Endothelial cell of umbilical vein (primary cell): ENCODE results near the gene NUDT14. TPM values are rescaled to one million over a fixed set of nuclear protein-coding genes. Genes with fewer than 3 reads are reported as not detected.

Source experiments
- BruUV-seq: library from RNA; stranded (reverse); fragments of 400-500 nt; replicated peaks from 2 replicates; lab custom pipeline; 2021; lab: Mats Ljungman, UMichigan
- CTCF ChIA-PET: fragments of 300-600, 350-600 bp; sonication (Branson Sonifier 250); formaldehyde crosslinking; loops from one replicate; lab custom pipeline; 2021; ENCODE audit warnings: antibody characterized with exemption, inconsistent platforms; lab: Charles Lee
- POLR2A ChIA-PET: fragments of 300-600, 350-600 bp; sonication (Branson Sonifier 250); formaldehyde crosslinking; loops from one replicate; lab custom pipeline; 2021; ENCODE audit warnings: antibody characterized with exemption, inconsistent platforms; lab: Charles Lee
- DNase-seq: peaks from one replicate; pipeline ENCODE4 v3.0.0-alpha.2; 2011; ENCODE audit warnings: low read depth, low spot score
- FAIRE-seq: peaks from 2 replicates; lab custom pipeline; 2011; peaks lifted over from hg19 to GRCh38; lab: Jason Lieb, UNC
- H2AFZ ChIP-seq: 2 replicates; pipeline ENCODE4 v1.6.0; 2012; ENCODE audit warnings: low read depth, low read length, control low read depth, inconsistent platforms
- H3K27ac ChIP-seq: 2 replicates; pipeline ENCODE4 v1.5.1; 2011; ENCODE audit warnings: low read depth, mild to moderate bottlenecking, control low read depth, low read length, moderate library complexity; ENCODE audit not compliant: insufficient read depth
- H3K27me3 ChIP-seq, 2 experiments: 2 replicates each; pipeline versions ENCODE4 v1.6.0 to v1.6.1; 2011; ENCODE audit warnings: low read length in 2 of 2, mixed read lengths in 1 of 2; ENCODE audit not compliant: control insufficient read depth in 2 of 2, insufficient read depth in 2 of 2
- H3K36me3 ChIP-seq, 2 experiments: 2 replicates in 1 of 2; 3 replicates in 1 of 2; pipeline ENCODE4 v1.5.1; 2011; ENCODE audit warnings: low read length in 2 of 2, mild to moderate bottlenecking in 1 of 2, moderate library complexity in 1 of 2; ENCODE audit not compliant: control insufficient read depth in 2 of 2, insufficient read depth in 2 of 2; ENCODE audit errors: extremely low read depth in 1 of 2
- H3K4me1 ChIP-seq: 3 replicates; pipeline ENCODE4 v1.5.1; 2011; ENCODE audit warnings: mild to moderate bottlenecking, low read length; ENCODE audit not compliant: control insufficient read depth, insufficient read depth; ENCODE audit errors: extremely low read depth
- H3K4me2 ChIP-seq: 2 replicates; pipeline ENCODE4 v1.6.1; 2011; ENCODE audit warnings: low read length, control low read depth, mixed read lengths; ENCODE audit not compliant: insufficient read depth
- H3K4me3 ChIP-seq, 3 experiments: fragments of 200-600 bp in 1 of 3; sonication (generic), shearing (Covaris generic) in 1 of 3; replicated peaks in 1 of 3; 2 replicates each; pipeline ENCODE4 v1.5.1; 2011 to 2016; ENCODE audit warnings: control low read depth in 3 of 3, low read length in 3 of 3, mild to moderate bottlenecking in 2 of 3, inconsistent platforms in 1 of 3, low read depth in 1 of 3, moderate library complexity in 1 of 3; ENCODE audit not compliant: insufficient read depth in 1 of 3
- H3K79me2 ChIP-seq: 2 replicates; pipeline ENCODE4 v1.6.0; 2012; ENCODE audit warnings: low read length, inconsistent platforms; ENCODE audit not compliant: control insufficient read depth, insufficient read depth
- H3K9ac ChIP-seq: replicated peaks from 2 replicates; pipeline ENCODE3; 2011; ENCODE audit warnings: low read length, control low read depth; ENCODE audit not compliant: insufficient read depth; ENCODE audit errors: extremely low read depth
- H3K9me1 ChIP-seq: replicated peaks from 3 replicates; pipeline ENCODE4 v1.6.0; 2011; ENCODE audit warnings: mild to moderate bottlenecking, low read length; ENCODE audit not compliant: control insufficient read depth, insufficient read depth; ENCODE audit errors: extremely low read depth
- H3K9me3 ChIP-seq: replicated peaks from 2 replicates; pipeline ENCODE4 v1.5.1; 2012; ENCODE audit warnings: low read length, inconsistent platforms; ENCODE audit not compliant: control insufficient read depth, insufficient read depth
- H4K20me1 ChIP-seq: replicated peaks from 2 replicates; pipeline ENCODE3; 2011; ENCODE audit warnings: mild to moderate bottlenecking, low read length; ENCODE audit not compliant: control insufficient read depth, insufficient read depth; ENCODE audit errors: extremely low read depth
- CTCF ChIP-seq, 2 donors: IDR thresholded peaks; 1 replicate in 1 of 2; 2 replicates in 1 of 2; pipeline ENCODE4 v1.5.1; 2011; ENCODE audit warnings: low read length in 2 of 2, mild to moderate bottlenecking in 2 of 2, moderate library complexity in 2 of 2, control low read depth in 1 of 2, inconsistent platforms in 1 of 2, low read depth in 1 of 2; ENCODE audit not compliant: insufficient read depth in 1 of 2; ENCODE audit errors: extremely low read depth in 1 of 2
- EZH2 ChIP-seq: IDR thresholded peaks from 2 replicates; pipeline ENCODE4 v1.6.1; 2012; ENCODE audit warnings: borderline replicate concordance, low read depth, mild to moderate bottlenecking, moderate library complexity, low read length, inconsistent platforms; ENCODE audit not compliant: severe bottlenecking
- FOS ChIP-seq: IDR thresholded peaks from 2 replicates; pipeline ENCODE4 v1.6.1; 2011; ENCODE audit warnings: mild to moderate bottlenecking, low read length, moderate library complexity, borderline replicate concordance; ENCODE audit not compliant: insufficient read depth
- MAX ChIP-seq: IDR thresholded peaks from 2 replicates; pipeline ENCODE4 v1.6.1; 2011; ENCODE audit not compliant: insufficient read depth, insufficient read length
- MYC ChIP-seq: IDR thresholded peaks from one replicate; pipeline ENCODE4 v1.6.1; 2011; ENCODE audit warnings: mild to moderate bottlenecking, low read depth, low read length
- POLR2A ChIP-seq: IDR thresholded peaks from 2 replicates; pipeline ENCODE4 v1.6.1; 2012; ENCODE audit warnings: low read depth, mild to moderate bottlenecking, control low read depth, low read length
- POLR2AphosphoS5 ChIP-seq: IDR thresholded peaks from 2 replicates; pipeline ENCODE4 v1.6.1; 2012; ENCODE audit warnings: low read depth, mild to moderate bottlenecking, control low read depth, low read length, moderate library complexity; ENCODE audit not compliant: insufficient read depth
- dilution Hi-C: fragments of 300-500 bp; cut with MboI; formaldehyde crosslinking; loops from one replicate; pipeline ENCODE4 v1.15.0; 2019; ENCODE audit warnings: low sequenced_read_pairs; ENCODE audit not compliant: extremely low pct_ligation_motif_present
- intact Hi-C: fragments of 100-400 bp; cut with micrococcal nuclease; formaldehyde crosslinking; loops from one replicate; pipeline ENCODE4 v1.10.0; 2022
- polyA plus RNA-seq, 4 experiments: library from polyadenylated mRNA; depleted of rRNA in 3 of 4; stranded (reverse) in 3 of 4; unstranded in 1 of 4; fragments of >200 nt; gene quantifications; 2 replicates each; pipeline versions ENCODE4 v1.2.1 to v1.2.3, GENCODE V29; 2011 to 2012; ENCODE audit warnings: missing spikeins in 1 of 4
- total RNA-seq: library from RNA; stranded (reverse); gene quantifications from 2 replicates; pipeline ENCODE4 v1.2.3, GENCODE V29; 2021

The NUDT14 gene
- total and polyA plus RNA-seq, 2 donors (not counting 3 experiments of a cell fraction or from before 2014, with no cell fraction given): 97.7 to 103 TPM

GRCh38 chr14:105161964-105162668 is 19.0 kb downstream of the NUDT14 start:
- BruUV-seq: no TSS peak
- DNase-seq (no peak), FAIRE-seq (no peak)
- dilution Hi-C loops: no loop called here
- Histone ChIP-seq H3K27me3 (no peaks in the 10 kb centered on the region), H3K9me1 (no peaks in the 10 kb centered on the region), H3K36me3 (peaks cover 0 to 9% of the 10 kb centered on the region in 2 experiments), H3K4me1 (peaks cover 13% of the 10 kb centered on the region), H3K4me2 (no peak overlapping the region), H3K79me2 (peaks cover 89% of the 10 kb centered on the region), H3K9ac (no peak overlapping the region), H4K20me1 (no peaks in the 10 kb centered on the region), H3K9me3 (no peaks in the 10 kb centered on the region), H3K27ac (no peak overlapping the region), H2AFZ (no peak overlapping the region), H3K4me3 (no peak overlapping the region)
- ChIA-PET POLR2A (no interaction called here), CTCF (no interaction called here)
- no peak for TF ChIP-seq POLR2AphosphoS5
- TF ChIP-seq FOS: no peak
- TF ChIP-seq MYC: no peak
- TF ChIP-seq POLR2A: no peak
- intact Hi-C loops: loop anchor here (10.0 kb wide), 1 partner anchor 83 kb away; the partner anchor contains the start of gene BTBD6

GRCh38 chr14:105161309-105161708 is 19.8 kb downstream of the NUDT14 start:
- BruUV-seq: no TSS peak
- H3K9ac ChIP-seq: no peak overlapping the region
- DNase-seq (no peak), FAIRE-seq (no peak)
- H3K9me3 ChIP-seq: no peaks in the 10 kb centered on the region
- peaks cover 81% of the 10 kb centered on the region for H3K79me2 ChIP-seq
- CTCF ChIA-PET: interaction anchor here (1.0 kb wide), 1 partner anchor 11 kb away, joined by 3 read pairs; no protein-coding TSS in a partner anchor
- peaks cover 5% of the 10 kb centered on the region for H3K4me1 ChIP-seq
- no peak overlapping the region for H3K27ac ChIP-seq
- peaks cover 0 to 9% of the 10 kb centered on the region in 2 experiments for H3K36me3 ChIP-seq
- no peak overlapping the region for H3K4me2 ChIP-seq
- no peaks in the 10 kb centered on the region for H3K27me3 ChIP-seq
- H2AFZ ChIP-seq: no peak overlapping the region
- no peak overlapping the region for H3K4me3 ChIP-seq
- TF ChIP-seq MAX (no peak), POLR2A (no peak), MYC (no peak), CTCF (IDR thresholded peaks at IDR 0.05; ENCODE audit: extremely low read depth in 1 of 2, insufficient read depth in 1 of 2, low read depth in 1 of 2, low read length in 2 of 2) (no peak), POLR2AphosphoS5 (no peak), EZH2 (no peak)
- POLR2A ChIA-PET: interaction anchor here (0.6 kb wide), 1 partner anchor 66 kb away, joined by 3 read pairs; no protein-coding TSS in a partner anchor
- dilution Hi-C loops (no loop called here), intact Hi-C loops (loop anchor here (10.0 kb wide), 1 partner anchor 83 kb away; the partner anchor contains the start of gene BTBD6)
- no peaks in the 10 kb centered on the region for H3K9me1 ChIP-seq
- no peaks in the 10 kb centered on the region for H4K20me1 ChIP-seq
